HEK293 (cell line): ENCODE data around the gene ABHD14A.

Source experiments
- CTCF ChIA-PET: fragments of 350-600 bp; formaldehyde crosslinking; extraction: SDS; loops from one replicate; lab custom pipeline; 2021; ENCODE audit warnings: antibody characterized with exemption; lab: Yijun Ruan, JAX
- POLR2A ChIA-PET: fragments of 300-600 bp; formaldehyde crosslinking; extraction: SDS; loops from one replicate; lab custom pipeline; 2020; ENCODE audit warnings: antibody characterized with exemption, inconsistent platforms; lab: Yijun Ruan, JAX
- H3K27ac ChIP-seq: fragments of 200-500 bp; sonication (Bioruptor generic); 2 replicates; pipeline ENCODE4 v1.5.1; 2014; ENCODE audit warnings: low read depth, low read length, control low read depth, inconsistent platforms; ENCODE audit errors: extremely low read depth
- H3K36me3 ChIP-seq, 2 experiments: fragments of 200-500 bp in 1 of 2; sonication (Bioruptor generic) in 1 of 2; 1 replicate in 1 of 2; 2 replicates in 1 of 2; pipeline ENCODE4 v1.5.1; 2014 to 2017; ENCODE audit warnings: inconsistent platforms in 2 of 2, low read length in 2 of 2; ENCODE audit not compliant: control insufficient read depth in 2 of 2, insufficient read depth in 1 of 2
- H3K4me1 ChIP-seq: fragments of 200-500 bp; sonication (Bioruptor generic); 2 replicates; pipeline ENCODE4 v1.5.1; 2014; ENCODE audit warnings: mild to moderate bottlenecking, low read length, inconsistent platforms; ENCODE audit not compliant: control insufficient read depth, insufficient read depth
- H3K4me3 ChIP-seq: 2 replicates; pipeline ENCODE4 v1.5.1; 2011; ENCODE audit warnings: low read depth, mild to moderate bottlenecking, control low read depth, low read length, moderate library complexity
- H3K9me3 ChIP-seq: fragments of 200-500 bp; sonication (Bioruptor generic); 2 replicates; pipeline ENCODE4 v1.5.1; 2014; ENCODE audit warnings: low read depth, low read length, inconsistent platforms; ENCODE audit not compliant: control insufficient read depth, insufficient read depth
- BCL6B ChIP-seq: fragments of 450-650 bp; formaldehyde crosslinking; IDR thresholded peaks from 2 replicates; pipeline ENCODE4 v1.5.1; 2017; ENCODE audit warnings: missing biosample characterization, missing genetic modification characterization
- EGR2 ChIP-seq: fragments of 450-650 bp; formaldehyde crosslinking; IDR thresholded peaks from 2 replicates; pipeline ENCODE4 v1.5.1; 2016; ENCODE audit warnings: low read depth, missing biosample characterization, missing genetic modification characterization
- GLIS1 ChIP-seq: fragments of 450-650 bp; formaldehyde crosslinking; IDR thresholded peaks from 2 replicates; pipeline ENCODE4 v1.5.1; 2016; ENCODE audit warnings: missing biosample characterization, missing genetic modification characterization
- KLF1 ChIP-seq: fragments of 450-650 bp; formaldehyde crosslinking; IDR thresholded peaks from 2 replicates; pipeline ENCODE4 v1.5.1; 2016; ENCODE audit warnings: missing biosample characterization, missing genetic modification characterization
- PRDM2 ChIP-seq: fragments of 450-650 bp; formaldehyde crosslinking; IDR thresholded peaks from 2 replicates; pipeline ENCODE4 v1.5.1; 2016; ENCODE audit warnings: missing biosample characterization, missing genetic modification characterization, borderline replicate concordance
- REPIN1 ChIP-seq: fragments of 450-650 bp; formaldehyde crosslinking; IDR thresholded peaks from 2 replicates; pipeline ENCODE4 v1.5.1; 2017; ENCODE audit warnings: missing biosample characterization, missing genetic modification characterization, low read depth
- REST ChIP-seq: fragments of 450-650 bp; formaldehyde crosslinking; IDR thresholded peaks from 2 replicates; pipeline ENCODE4 v1.5.1; 2016; ENCODE audit warnings: missing biosample characterization, missing genetic modification characterization
- ZBTB48 ChIP-seq: fragments of 450-650 bp; formaldehyde crosslinking; IDR thresholded peaks from 2 replicates; pipeline ENCODE4 v1.5.1; 2016; ENCODE audit warnings: missing biosample characterization, missing genetic modification characterization
- ZFHX2 ChIP-seq: fragments of 450-650 bp; formaldehyde crosslinking; conservative IDR thresholded peaks from 2 replicates; pipeline ENCODE4 v1.5.1; 2016; ENCODE audit warnings: missing biosample characterization, missing genetic modification characterization
- ZIC2 ChIP-seq: fragments of 450-650 bp; formaldehyde crosslinking; IDR thresholded peaks from 2 replicates; pipeline ENCODE4 v1.5.1; 2016; ENCODE audit warnings: missing biosample characterization, missing genetic modification characterization
- ZNF10 ChIP-seq: fragments of 450-650 bp; formaldehyde crosslinking; IDR thresholded peaks from 2 replicates; pipeline ENCODE4 v1.5.1; 2017; ENCODE audit warnings: missing biosample characterization, missing genetic modification characterization
- ZNF138 ChIP-seq: fragments of 450-650 bp; formaldehyde crosslinking; IDR thresholded peaks from 2 replicates; pipeline ENCODE4 v1.5.1; 2016; ENCODE audit warnings: missing biosample characterization, missing genetic modification characterization, borderline replicate concordance
- ZNF169 ChIP-seq: fragments of 450-650 bp; formaldehyde crosslinking; IDR thresholded peaks from 2 replicates; pipeline ENCODE4 v1.5.1; 2016; ENCODE audit warnings: missing biosample characterization, missing genetic modification characterization
- ZNF302 ChIP-seq: fragments of 450-650 bp; formaldehyde crosslinking; IDR thresholded peaks from 2 replicates; pipeline ENCODE4 v1.5.1; 2016; ENCODE audit warnings: missing biosample characterization, missing genetic modification characterization, low read depth
- ZNF311 ChIP-seq: fragments of 450-650 bp; formaldehyde crosslinking; IDR thresholded peaks from 2 replicates; pipeline ENCODE4 v1.5.1; 2017; ENCODE audit warnings: missing biosample characterization, missing genetic modification characterization, borderline replicate concordance
- ZNF404 ChIP-seq: fragments of 450-650 bp; formaldehyde crosslinking; IDR thresholded peaks from 2 replicates; pipeline ENCODE4 v1.5.1; 2017; ENCODE audit warnings: missing biosample characterization, missing genetic modification characterization
- ZNF561 ChIP-seq: fragments of 450-650 bp; IDR thresholded peaks from 2 replicates; pipeline ENCODE4 v1.5.1; 2018; ENCODE audit warnings: missing biosample characterization, missing genetic modification characterization, borderline replicate concordance
- ZNF610 ChIP-seq: fragments of 450-650 bp; formaldehyde crosslinking; IDR thresholded peaks from 2 replicates; pipeline ENCODE4 v1.5.1; 2016; ENCODE audit warnings: missing biosample characterization, missing genetic modification characterization, borderline replicate concordance
- ZSCAN18 ChIP-seq: fragments of 450-650 bp; formaldehyde crosslinking; IDR thresholded peaks from 2 replicates; pipeline ENCODE4 v1.5.1; 2016; ENCODE audit warnings: missing biosample characterization, missing genetic modification characterization

ABHD14A gene

DNA sequence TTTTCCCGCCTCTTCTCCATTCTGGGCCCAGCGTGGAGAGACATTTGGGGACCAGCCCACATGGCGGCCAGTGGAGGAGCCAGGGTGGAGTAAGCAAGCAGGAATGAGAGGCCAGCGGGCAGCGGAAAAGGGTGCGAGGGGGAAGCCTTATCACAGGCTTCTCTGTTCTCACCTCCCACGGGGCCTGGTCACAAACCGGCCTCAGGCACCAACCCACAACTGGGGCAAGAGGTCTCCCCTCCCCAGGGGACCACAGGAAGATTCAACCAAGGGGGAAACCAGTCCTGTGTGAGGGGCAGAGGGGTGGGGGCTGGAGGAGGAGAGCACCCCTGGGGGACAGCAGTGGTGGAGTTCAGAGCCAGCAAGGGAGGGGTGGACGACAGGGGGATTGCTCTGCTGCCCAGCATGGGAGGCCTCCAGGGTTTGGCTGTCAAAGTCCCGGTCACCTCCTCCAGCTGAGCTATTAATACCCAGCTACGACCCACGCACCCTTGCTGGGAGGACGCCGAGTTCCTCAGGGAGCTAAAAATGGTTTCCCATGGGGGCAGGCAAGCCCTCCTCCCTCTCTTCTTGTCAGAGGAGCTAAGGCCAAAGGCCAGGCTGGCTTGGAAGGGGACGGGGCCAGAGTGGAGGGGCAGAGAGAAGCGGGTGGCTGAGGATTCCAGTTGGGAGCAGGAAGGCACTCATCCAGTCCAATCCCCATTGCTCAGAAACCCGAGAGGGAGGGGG lies 44.7 kb downstream of the ABHD14A start:
- ChIA-PET POLR2A (no interaction called here), CTCF (interaction anchor here (0.6 kb wide), 1 partner anchor 45 kb away, joined by 3 read pairs; the partner anchor contains the start of gene ABHD14B)
- TF ChIP-seq ZNF302 (tag by site-specific recombination) (no peak), ZNF10 (tag by site-specific recombination) (no peak), ZNF610 (tag by site-specific recombination) (no peak), ZNF138 (tag by site-specific recombination) (no peak), EGR2 (tag by site-specific recombination) (peak; percentile 68), REPIN1 (tag by site-specific recombination) (no peak), ZIC2 (tag by site-specific recombination) (peak; percentile 22; the same call in 1 of the 2 replicates), PRDM2 (tag by site-specific recombination) (no peak), ZFHX2 (peak; percentile 35), KLF1 (tag by site-specific recombination) (no peak), ZBTB48 (no peak), ZNF404 (no peak)
- no peak overlapping the region for H3K4me3 ChIP-seq
- no peak overlapping the region for H3K27ac ChIP-seq
- no peaks in the 10 kb centered on the region for H3K36me3 ChIP-seq
- no peaks in the 10 kb centered on the region for H3K9me3 ChIP-seq
- peaks cover 5% of the 10 kb centered on the region for H3K4me1 ChIP-seq

DNA sequence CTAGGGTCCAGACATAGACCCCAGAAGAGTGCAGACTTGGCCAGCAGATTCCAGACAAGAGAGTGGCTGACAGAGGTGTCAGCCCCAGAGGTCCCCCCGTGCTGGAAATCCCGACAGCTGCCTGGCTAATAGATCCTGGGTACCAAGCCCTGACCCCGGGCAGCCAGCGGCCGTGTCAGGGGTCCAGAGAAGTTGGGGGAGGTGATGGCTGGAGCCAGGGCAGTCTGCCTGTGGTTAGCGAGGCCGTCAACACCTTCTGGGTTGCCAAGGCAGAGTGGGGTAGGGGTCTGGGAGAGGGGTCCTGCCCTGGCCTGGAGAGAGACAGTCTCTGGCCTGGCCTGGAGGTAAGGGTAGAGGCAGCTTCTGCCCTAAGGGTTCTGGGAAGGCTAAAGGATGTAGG lies 45.9 kb downstream of the ABHD14A start:
- ChIA-PET CTCF (no interaction called here), POLR2A (no interaction called here)
- H3K36me3 ChIP-seq: no peaks in the 10 kb centered on the region
- peaks cover 5% of the 10 kb centered on the region for H3K4me1 ChIP-seq
- no peak overlapping the region for H3K27ac ChIP-seq
- no peak overlapping the region for H3K4me3 ChIP-seq
- no peaks in the 10 kb centered on the region for H3K9me3 ChIP-seq
- TF ChIP-seq GLIS1 (tag by site-specific recombination) (no peak), REST (no peak), ZNF561 (tag by site-specific recombination) (no peak), ZNF311 (tag by site-specific recombination) (no peak), ZNF169 (tag by site-specific recombination) (no peak), ZSCAN18 (tag by site-specific recombination) (no peak), BCL6B (tag by site-specific recombination) (no peak)
